Neuronal stem cell (in vitro differentiated cells): ENCODE measurements around the gene VEGFB.

Source experiments
- DNase-seq: peaks from one replicate; pipeline ENCODE4 v3.0.0-alpha.2; 2013; ENCODE audit warnings: low spot score
- H2AFZ ChIP-seq: one replicate; pipeline ENCODE4 v1.6.1; 2013; ENCODE audit warnings: mild to moderate bottlenecking, low read length, inconsistent platforms
- H2AK5ac ChIP-seq: 2 replicates; pipeline ENCODE4 v1.6.1; 2013; ENCODE audit warnings: low read depth, mild to moderate bottlenecking, inconsistent platforms, low read length, moderate library complexity, mixed read lengths
- H2BK120ac ChIP-seq: 2 replicates; pipeline ENCODE4 v1.6.1; 2013; ENCODE audit warnings: low read depth, mild to moderate bottlenecking, inconsistent platforms, low read length, moderate library complexity, mixed read lengths
- H2BK12ac ChIP-seq: one replicate; pipeline ENCODE4 v1.6.1; 2013; ENCODE audit warnings: low read length, inconsistent platforms
- H2BK15ac ChIP-seq: 2 replicates; pipeline ENCODE4 v1.6.1; 2013; ENCODE audit warnings: mild to moderate bottlenecking, low read length, inconsistent platforms, mixed read lengths
- H2BK5ac ChIP-seq: one replicate; pipeline ENCODE4 v1.6.1; 2013; ENCODE audit warnings: inconsistent platforms, mild to moderate bottlenecking, low read length, moderate library complexity
- H3K14ac ChIP-seq: one replicate; pipeline ENCODE4 v1.6.1; 2013; ENCODE audit warnings: low read length, inconsistent platforms
- H3K18ac ChIP-seq: 2 replicates; pipeline ENCODE4 v1.6.1; 2013; ENCODE audit warnings: low read length, inconsistent platforms
- H3K23ac ChIP-seq: 2 replicates; pipeline ENCODE4 v1.6.1; 2013; ENCODE audit warnings: low read depth, mild to moderate bottlenecking, mixed read lengths, low read length, inconsistent platforms; ENCODE audit not compliant: poor library complexity
- H3K27ac ChIP-seq: replicated peaks from 3 replicates; pipeline ENCODE4 v1.5.1; 2013; ENCODE audit warnings: low read length, inconsistent platforms
- H3K27me3 ChIP-seq, 3 experiments: 2 replicates each; pipeline ENCODE4 v1.6.1; 2013; ENCODE audit warnings: low read length in 3 of 3, mild to moderate bottlenecking in 2 of 3, inconsistent platforms in 1 of 3, low read depth in 1 of 3, mixed read lengths in 1 of 3, moderate library complexity in 1 of 3; ENCODE audit not compliant: control insufficient read depth in 3 of 3, insufficient read depth in 3 of 3
- H3K36me3 ChIP-seq, 2 donors: replicated peaks in 1 of 2; 2 replicates each; pipeline ENCODE4 v1.6.1; 2013; ENCODE audit warnings: low read length in 2 of 2; ENCODE audit not compliant: control insufficient read depth in 2 of 2, insufficient read depth in 2 of 2
- H3K4ac ChIP-seq: 2 replicates; pipeline ENCODE4 v1.6.1; 2013; ENCODE audit warnings: inconsistent platforms, mild to moderate bottlenecking, low read length, moderate library complexity
- H3K4me1 ChIP-seq, 2 donors: 1 replicate in 1 of 2; 2 replicates in 1 of 2; pipeline ENCODE4 v1.6.1; 2013; ENCODE audit warnings: low read length in 2 of 2, low read depth in 1 of 2; ENCODE audit not compliant: control insufficient read depth in 2 of 2, insufficient read depth in 1 of 2
- H3K4me2 ChIP-seq: one replicate; pipeline ENCODE4 v1.6.1; 2013; ENCODE audit warnings: mild to moderate bottlenecking, low read length, inconsistent platforms; ENCODE audit not compliant: insufficient read depth, poor library complexity, severe bottlenecking
- H3K4me3 ChIP-seq, 2 donors: 2 replicates each; pipeline ENCODE4 v1.5.1; 2013; ENCODE audit warnings: low read length in 2 of 2, mild to moderate bottlenecking in 2 of 2, inconsistent platforms in 1 of 2, moderate library complexity in 1 of 2
- H3K79me1 ChIP-seq: one replicate; pipeline ENCODE4 v1.6.1; 2013; ENCODE audit warnings: low read depth, mild to moderate bottlenecking, inconsistent platforms, low read length, moderate library complexity
- H3K9ac ChIP-seq: one replicate; pipeline ENCODE4 v1.6.1; 2013; ENCODE audit warnings: mild to moderate bottlenecking, low read depth, low read length, inconsistent platforms; ENCODE audit not compliant: poor library complexity
- H3K9me3 ChIP-seq, 2 donors: replicated peaks in 1 of 2; 2 replicates each; pipeline versions ENCODE3 to v1.6.1; 2013; ENCODE audit warnings: low read length in 2 of 2, mild to moderate bottlenecking in 2 of 2, inconsistent platforms in 1 of 2, low read depth in 1 of 2, mixed read lengths in 1 of 2, moderate library complexity in 1 of 2; ENCODE audit not compliant: control insufficient read depth in 2 of 2, insufficient read depth in 1 of 2
- H4K8ac ChIP-seq: one replicate; pipeline ENCODE4 v1.6.1; 2013; ENCODE audit warnings: low read depth, mild to moderate bottlenecking, inconsistent platforms, low read length, moderate library complexity
- H4K91ac ChIP-seq: one replicate; pipeline ENCODE4 v1.6.1; 2013; ENCODE audit warnings: low read length, low read depth, mild to moderate bottlenecking, inconsistent platforms; ENCODE audit not compliant: poor library complexity
- WGBS, 2 donors: extraction: QIAGEN DNeasy Blood & Tissue Kit; methylation state at CpG; one replicate each; pipeline ENCODE4 v1.1.7; 2013; ENCODE audit warnings: missing lambda C conversion rate in 2 of 2, mixed read lengths in 1 of 2; ENCODE audit not compliant: insufficient read length in 2 of 2, insufficient replicate concordance in 1 of 2; ENCODE audit errors: extremely low coverage in 2 of 2; 5-methylcytosine and 5-hydroxymethylcytosine counted together

VEGFB gene

DNA sequence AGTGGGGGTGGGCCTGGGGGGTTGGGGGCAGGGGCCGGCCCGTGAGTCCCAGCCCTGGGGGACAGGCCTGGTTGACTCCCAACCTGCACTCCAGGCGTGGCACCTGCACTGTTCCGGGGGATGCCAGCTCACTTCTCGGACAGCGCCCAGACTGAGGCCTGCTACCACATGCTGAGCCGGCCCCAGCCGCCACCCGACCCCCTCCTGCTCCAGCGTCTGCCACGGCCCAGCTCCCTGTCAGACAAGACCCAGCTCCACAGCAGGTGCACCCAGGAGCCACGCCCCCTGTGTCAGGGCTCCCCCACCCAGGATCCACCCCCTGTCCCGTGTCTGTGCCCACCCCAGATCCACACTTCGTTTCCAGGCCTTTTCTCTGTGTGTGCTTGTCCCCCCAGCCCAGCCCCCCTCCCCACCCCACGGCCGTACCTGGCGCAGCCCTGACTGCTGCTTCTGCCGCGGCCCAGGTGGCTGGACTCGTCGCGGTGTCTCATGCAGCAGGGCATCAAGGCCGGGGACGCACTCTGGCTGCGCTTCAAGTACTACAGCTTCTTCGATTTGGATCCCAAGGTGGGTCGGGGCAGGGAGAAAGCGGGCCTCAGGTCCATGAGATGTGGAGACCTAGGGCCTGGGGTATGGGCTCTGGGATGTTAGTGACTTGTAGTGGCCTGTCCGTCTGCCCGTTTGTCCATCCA is 23.1 kb upstream of the VEGFB start:
- H3K18ac ChIP-seq = no peak overlapping the region
- no peak overlapping the region for H2BK12ac ChIP-seq
- no peak overlapping the region for H3K9ac ChIP-seq
- no peak overlapping the region for H3K27ac ChIP-seq
- no peak overlapping the region for H3K4me3 ChIP-seq
- WGBS, 2 donors = no CpG with 5 or more reads among the region's 30 CpGs
- no peak overlapping the region for H2BK15ac ChIP-seq
- no peaks in the 10 kb centered on the region for H3K27me3 ChIP-seq
- H2AK5ac ChIP-seq = no peak overlapping the region
- H2AFZ ChIP-seq = no peak overlapping the region
- H3K14ac ChIP-seq = no peak overlapping the region
- peaks cover 2% of the 10 kb centered on the region for H3K79me1 ChIP-seq
- H3K36me3 ChIP-seq = peaks cover 9 to 16% of the 10 kb centered on the region in 2 donors
- H3K4ac ChIP-seq = no peak overlapping the region
- no peak overlapping the region for H3K4me2 ChIP-seq
- peaks cover 0 to 11% of the 10 kb centered on the region in 2 donors for H3K4me1 ChIP-seq
- H4K91ac ChIP-seq = no peak overlapping the region
- DNase-seq = no peak
- no peak overlapping the region for H2BK5ac ChIP-seq
- peaks cover 0 to 1% of the 10 kb centered on the region in 2 donors for H3K9me3 ChIP-seq
- no peak overlapping the region for H4K8ac ChIP-seq
- no peak overlapping the region for H3K23ac ChIP-seq
- H2BK120ac ChIP-seq = no peak overlapping the region

DNA sequence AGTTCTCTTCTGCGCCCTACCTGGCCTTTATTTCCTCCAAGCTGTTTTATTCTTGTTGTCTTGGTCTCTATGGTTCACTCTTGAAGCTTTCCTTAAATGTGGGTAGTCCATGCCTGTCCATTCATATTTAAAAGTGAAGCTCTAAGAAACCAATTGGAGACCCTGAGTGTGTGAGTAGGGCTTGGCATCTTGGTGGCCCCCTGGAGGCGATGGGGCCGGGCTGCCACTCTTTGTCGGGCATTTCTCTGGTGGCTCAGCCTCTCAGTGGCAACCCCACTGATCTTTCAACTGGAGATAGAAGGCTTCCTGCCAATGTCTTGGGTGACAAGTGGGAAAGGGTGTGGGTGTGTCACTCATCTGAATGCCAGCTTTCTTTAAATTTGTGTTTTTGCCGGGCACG is 17.5 kb upstream of the VEGFB start:
- Histone ChIP-seq H4K8ac (no peak overlapping the region), H3K27ac (no peak overlapping the region), H2AFZ (no peak overlapping the region), H4K91ac (no peak overlapping the region), H3K9me3 (no peaks in the 10 kb centered on the region), H3K14ac (no peak overlapping the region), H3K4me3 (no peak overlapping the region), H2BK120ac (no peak overlapping the region), H2BK12ac (no peak overlapping the region), H3K79me1 (peaks cover 2% of the 10 kb centered on the region), H3K27me3 (no peaks in the 10 kb centered on the region), H3K9ac (no peak overlapping the region), H3K23ac (no peak overlapping the region), H3K4ac (peak overlapping the region; percentile 76), H2AK5ac (no peak overlapping the region), H3K36me3 (peaks cover 4 to 7% of the 10 kb centered on the region in 2 donors), H2BK15ac (no peak overlapping the region), H3K4me2 (no peak overlapping the region), H3K4me1 (no peaks in the 10 kb centered on the region), H3K18ac (no peak overlapping the region), H2BK5ac (peak overlapping the region; percentile 24)
- no CpG with 5 or more reads among the region's 6 CpGs for WGBS, 2 donors
- no peak for DNase-seq

- Histone ChIP-seq H3K4me3 (no peak overlapping the region), H3K9me3 (no peaks in the 10 kb centered on the region), H3K27ac (no peak overlapping the region), H2AK5ac (no peak overlapping the region), H3K18ac (peak overlapping the region; percentile 2), H2BK15ac (no peak overlapping the region), H2BK5ac (no peak overlapping the region), H3K79me1 (peaks cover 4% of the 10 kb centered on the region), H2AFZ (no peak overlapping the region), H4K8ac (no peak overlapping the region), H3K4me2 (no peak overlapping the region), H2BK12ac (no peak overlapping the region), H3K4ac (no peak overlapping the region), H3K14ac (no peak overlapping the region), H3K9ac (peak overlapping the region; percentile 9), H3K27me3 (no peaks in the 10 kb centered on the region), H2BK120ac (no peak overlapping the region), H4K91ac (no peak overlapping the region), H3K23ac (peak overlapping the region; percentile 60), H3K4me1 (no peaks in the 10 kb centered on the region), H3K36me3 (peaks cover 8 to 19% of the 10 kb centered on the region in 2 donors)
- WGBS, 2 donors = no CpG with 5 or more reads among the region's 11 CpGs
- DNase-seq = no peak
Observed at GRCh38 chr11:64218628-64219353, 15.6 kb upstream of the VEGFB start.

GRCh38 chr11:64219354-64219684 is 15.1 kb upstream of the VEGFB start:
- H2BK15ac ChIP-seq = no peak overlapping the region
- peak overlapping the region; percentile 9 for H3K9ac ChIP-seq
- no peak overlapping the region for H2AFZ ChIP-seq
- no peaks in the 10 kb centered on the region for H3K27me3 ChIP-seq
- no peak overlapping the region for H2BK5ac ChIP-seq
- peaks cover 4% of the 10 kb centered on the region for H3K79me1 ChIP-seq
- no peak overlapping the region for H3K27ac ChIP-seq
- H3K9me3 ChIP-seq = no peaks in the 10 kb centered on the region
- H4K91ac ChIP-seq = no peak overlapping the region
- no peak overlapping the region for H2BK120ac ChIP-seq
- H2AK5ac ChIP-seq = no peak overlapping the region
- DNase-seq = no peak
- no CpG with 5 or more reads among the region's 7 CpGs for WGBS, 2 donors
- peaks cover 10 to 24% of the 10 kb centered on the region in 2 donors for H3K36me3 ChIP-seq
- H3K4me3 ChIP-seq = no peak overlapping the region
- H3K4me2 ChIP-seq = no peak overlapping the region
- H3K14ac ChIP-seq = no peak overlapping the region
- no peak overlapping the region for H3K4ac ChIP-seq
- no peaks in the 10 kb centered on the region for H3K4me1 ChIP-seq
- H3K23ac ChIP-seq = peak overlapping the region; percentile 60
- no peak overlapping the region for H2BK12ac ChIP-seq
- peak overlapping the region; percentile 2 for H3K18ac ChIP-seq
- peak overlapping the region; percentile 65 for H4K8ac ChIP-seq
